Measurements from ENCODE around the gene MADCAM1.

MADCAM1 gene

DNA sequence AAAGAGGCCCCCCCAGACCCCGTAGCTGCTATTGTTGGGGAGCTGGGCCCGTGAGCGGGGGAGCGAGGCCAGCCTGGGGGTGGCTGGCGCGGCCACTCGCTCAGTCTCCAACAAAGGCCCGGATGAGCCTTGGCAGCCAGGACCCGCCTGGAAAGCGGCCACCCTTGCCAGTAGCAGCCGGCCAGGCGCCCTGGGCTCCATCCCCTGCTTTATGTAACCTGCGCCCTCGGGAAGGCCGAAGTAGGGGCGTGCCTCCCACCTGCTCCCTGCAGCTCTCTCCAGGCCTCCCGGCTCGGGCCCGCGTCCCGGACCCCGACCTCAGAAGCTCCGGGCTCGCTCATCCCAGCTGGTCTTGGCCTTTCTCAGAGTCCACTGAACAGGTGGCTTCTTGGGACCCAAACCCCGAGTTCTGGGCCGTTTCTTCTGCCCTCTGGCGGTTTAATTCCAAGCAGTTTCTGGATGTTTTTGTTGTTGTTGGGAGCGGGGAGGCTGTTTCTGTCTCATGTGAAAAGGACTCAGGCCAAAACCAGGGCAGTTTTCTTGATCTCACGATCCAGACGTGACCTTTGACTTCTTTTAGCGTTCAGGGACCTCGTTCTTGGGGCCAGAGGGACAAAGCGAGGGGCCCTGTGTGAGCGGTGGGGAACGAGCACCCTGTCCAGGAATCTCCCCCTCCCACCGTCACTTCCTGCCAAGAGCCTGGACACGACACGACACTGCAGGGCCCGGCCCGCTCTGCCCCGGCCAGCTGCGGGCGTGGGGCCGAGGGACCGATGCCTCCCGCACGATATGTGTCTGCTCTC, 36.5 kb downstream of the MADCAM1 start:
- no peak for DNase-seq (ENCODE audit: low read depth)

DNA sequence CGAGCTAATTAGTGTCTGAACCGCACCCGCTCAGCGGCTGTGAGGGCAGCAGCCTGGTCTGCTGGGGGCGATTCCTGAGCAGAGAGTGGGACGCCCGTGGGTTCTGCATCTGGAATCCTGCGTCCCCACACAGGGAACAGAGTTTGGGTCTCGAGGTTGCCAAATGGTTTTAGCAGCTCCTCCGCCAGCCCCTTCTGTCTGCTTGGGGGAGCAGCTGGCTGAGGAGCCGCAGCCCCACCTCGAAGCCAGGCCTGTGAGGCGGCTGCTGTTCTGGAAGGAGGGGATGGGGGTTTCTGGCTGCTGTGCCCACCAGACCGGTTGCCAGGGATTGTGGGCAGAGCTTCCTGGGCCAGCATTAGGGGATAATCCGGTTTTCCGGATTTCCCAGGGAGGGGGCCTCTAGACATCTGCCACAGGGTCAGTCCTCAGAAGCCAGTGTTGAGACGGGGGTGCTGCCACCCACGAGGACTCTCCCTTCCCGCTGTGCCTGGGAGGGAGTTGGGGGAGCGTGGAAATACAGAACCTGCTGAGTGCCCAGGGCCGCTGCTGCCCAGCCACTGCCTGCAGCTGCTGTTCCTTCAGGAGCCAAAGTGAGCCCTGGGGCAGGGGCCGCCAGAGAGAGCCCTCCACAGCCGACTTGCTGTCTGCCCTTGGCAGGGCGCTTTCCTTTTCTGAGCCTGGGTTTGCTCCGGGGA, 37.2 kb downstream of the MADCAM1 start:
- DNase-seq (ENCODE audit: low read depth), result no peak

DNA sequence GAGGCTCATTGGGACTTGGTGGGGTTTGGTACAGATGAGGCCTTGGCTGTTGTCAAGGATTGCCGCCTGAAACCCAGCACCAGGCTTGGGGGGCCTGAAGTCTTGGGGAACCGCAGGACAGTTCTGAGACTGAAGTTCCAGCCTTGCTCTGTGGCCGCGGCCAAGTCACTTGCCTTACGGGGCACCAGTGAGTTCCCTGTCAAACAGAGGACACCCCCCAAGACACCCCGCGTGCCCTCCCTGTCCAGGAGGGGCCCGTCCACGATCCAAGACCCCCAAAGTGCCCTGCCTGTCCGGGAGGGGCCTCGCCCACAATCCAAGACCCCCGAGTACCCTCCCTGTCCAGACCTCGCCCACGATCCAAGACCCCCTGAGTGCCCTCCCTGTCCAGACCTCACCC, 37.8 kb downstream of the MADCAM1 start:
- DNase-seq (ENCODE audit: low read depth), result no peak

- DNase-seq (ENCODE audit: low read depth), result no peak
These were observed 38.9 kb downstream of the MADCAM1 start for GRCh38 chr19:535017-535835.

DNA sequence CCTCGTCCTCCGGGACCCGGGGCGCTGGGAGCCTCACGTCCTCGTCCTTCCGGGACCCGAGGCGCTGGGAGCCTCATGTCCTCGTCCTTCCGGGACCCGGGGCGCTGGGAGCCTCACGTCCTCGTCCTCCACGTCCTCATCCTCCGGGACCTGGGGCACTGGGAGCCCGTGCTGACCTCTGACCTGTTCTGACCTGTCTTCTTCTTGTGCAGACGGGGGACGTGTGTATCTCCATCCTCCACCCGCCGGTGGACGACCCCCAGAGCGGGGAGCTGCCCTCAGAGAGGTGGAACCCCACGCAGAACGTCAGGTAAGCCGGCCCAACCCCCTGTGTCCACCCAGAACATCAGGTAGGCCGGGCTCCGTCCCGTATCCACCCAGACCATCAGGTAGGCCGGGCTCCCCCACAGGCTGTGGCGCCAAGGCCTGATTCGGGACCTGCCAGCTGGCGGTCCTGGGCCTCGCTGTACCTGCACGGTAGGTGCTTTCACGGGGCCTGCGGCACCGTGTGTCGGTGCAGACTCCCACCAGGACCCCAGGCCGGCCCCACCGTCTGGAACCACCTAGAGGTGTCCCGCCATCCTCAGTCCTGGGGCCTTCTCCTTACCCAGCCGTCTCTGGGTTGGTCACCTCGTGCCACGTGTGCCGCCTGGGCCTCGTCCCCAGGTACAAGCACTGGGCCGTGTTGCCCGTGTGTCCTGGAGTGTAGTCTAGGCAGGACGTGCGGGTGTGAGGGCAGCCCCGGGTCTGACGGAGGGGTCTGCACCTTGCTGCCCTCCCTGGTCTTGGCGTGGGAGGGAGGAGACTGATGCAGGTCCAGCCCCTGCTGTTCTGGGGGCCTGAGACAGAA, 40.0 kb downstream of the MADCAM1 start:
- DNase-seq (ENCODE audit: low read depth), result no peak

GRCh38 chr19:536881-537404, 40.7 kb downstream of the MADCAM1 start:
- DNase-seq (ENCODE audit: low read depth), result no peak

- no peak for DNase-seq (ENCODE audit: low read depth)
These were observed 42.5 kb downstream of the MADCAM1 start for GRCh38 chr19:538641-539428.

DNA sequence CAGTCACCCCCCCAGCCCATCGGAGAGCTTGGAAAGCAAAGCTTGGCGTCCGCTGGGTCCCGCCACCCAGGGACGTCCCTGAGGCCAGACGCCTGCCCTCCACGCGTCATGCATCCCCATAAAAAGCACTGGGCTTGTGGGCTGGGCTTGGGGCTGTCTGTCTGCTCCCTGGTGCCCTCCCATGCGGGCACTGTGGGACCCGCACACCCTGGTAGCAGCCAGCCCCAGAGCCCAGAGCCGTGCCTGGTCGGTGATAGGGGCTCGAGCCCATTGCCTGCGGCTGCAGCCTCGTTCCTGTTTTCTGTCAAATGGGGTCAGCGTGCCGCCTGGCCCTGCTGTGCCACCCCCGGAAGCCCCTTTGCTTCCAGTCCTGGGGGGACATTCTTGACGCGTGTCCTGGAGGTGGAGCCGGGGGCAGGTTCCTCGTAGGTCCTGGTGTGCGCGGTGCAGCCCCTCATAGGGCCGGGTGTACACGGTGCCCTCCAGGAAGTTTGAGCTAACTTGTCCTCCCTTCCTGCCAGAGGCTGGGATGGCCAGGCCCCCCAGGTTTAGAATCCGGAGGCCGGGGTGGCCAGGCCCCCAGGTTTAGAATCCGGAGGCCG, 43.2 kb downstream of the MADCAM1 start:
- no peak for DNase-seq (ENCODE audit: low read depth)

- DNase-seq (ENCODE audit: low read depth), result no peak
These were observed 44.8 kb downstream of the MADCAM1 start for GRCh38 chr19:540867-541637.

GRCh38 chr19:541699-542098, 45.4 kb downstream of the MADCAM1 start:
- DNase-seq (ENCODE audit: low read depth), result no peak

GRCh38 chr19:542173-542866, 46.0 kb downstream of the MADCAM1 start:
- DNase-seq (ENCODE audit: low read depth), result no peak

GRCh38 chr19:543910-544608, 47.8 kb downstream of the MADCAM1 start, which contains the start of gene GZMM:
Gene GZMM (plus strand): TSS chr19:544053. CDS start chr19:544072, 19 bp downstream.
- peak; percentile 62 for DNase-seq (ENCODE audit: low read depth)

- no peak for DNase-seq (ENCODE audit: low read depth)
These were observed 50.8 kb downstream of the MADCAM1 start for GRCh38 chr19:547117-547516.

GRCh38 chr19:547836-548720, 51.8 kb downstream of the MADCAM1 start:
- no peak for DNase-seq (ENCODE audit: low read depth)

DNA sequence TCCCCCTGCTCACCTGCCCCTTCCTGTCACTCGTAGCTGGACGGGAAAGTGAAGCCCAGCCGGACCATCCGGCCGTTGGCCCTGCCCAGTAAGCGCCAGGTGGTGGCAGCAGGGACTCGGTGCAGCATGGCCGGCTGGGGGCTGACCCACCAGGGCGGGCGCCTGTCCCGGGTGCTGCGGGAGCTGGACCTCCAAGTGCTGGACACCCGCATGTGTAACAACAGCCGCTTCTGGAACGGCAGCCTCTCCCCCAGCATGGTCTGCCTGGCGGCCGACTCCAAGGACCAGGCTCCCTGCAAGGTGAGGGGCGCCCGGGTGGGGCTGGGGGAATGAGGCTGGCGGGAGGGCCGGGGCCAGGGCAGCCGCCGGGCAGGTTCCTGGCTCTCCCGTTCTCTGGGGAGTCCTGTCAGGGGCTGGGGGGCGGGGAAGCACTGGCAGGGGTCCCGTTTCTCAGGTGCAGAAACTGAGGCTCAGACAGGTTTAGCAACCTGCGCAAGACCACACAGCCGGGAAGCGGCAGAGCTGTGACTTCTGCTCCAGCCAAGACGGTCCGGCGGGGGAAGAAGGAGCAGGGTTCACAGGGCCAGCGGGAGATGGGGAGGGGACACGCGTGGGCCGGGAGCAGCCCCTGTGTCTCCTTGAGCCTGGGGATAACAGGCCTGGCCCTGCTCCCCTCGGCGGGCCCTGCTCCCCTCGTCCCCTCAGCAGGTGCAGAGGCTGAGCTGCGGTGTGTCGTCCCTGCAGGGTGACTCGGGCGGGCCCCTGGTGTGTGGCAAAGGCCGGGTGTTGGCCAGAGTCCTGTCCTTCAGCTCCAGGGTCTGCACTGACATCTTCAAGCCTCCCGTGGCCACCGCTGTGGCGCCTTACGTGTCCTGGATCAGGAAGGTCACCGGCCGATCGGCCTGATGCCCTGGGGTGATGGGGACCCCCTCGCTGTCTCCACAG, 52.9 kb downstream of the MADCAM1 start:
- no peak for DNase-seq (ENCODE audit: low read depth)

DNA sequence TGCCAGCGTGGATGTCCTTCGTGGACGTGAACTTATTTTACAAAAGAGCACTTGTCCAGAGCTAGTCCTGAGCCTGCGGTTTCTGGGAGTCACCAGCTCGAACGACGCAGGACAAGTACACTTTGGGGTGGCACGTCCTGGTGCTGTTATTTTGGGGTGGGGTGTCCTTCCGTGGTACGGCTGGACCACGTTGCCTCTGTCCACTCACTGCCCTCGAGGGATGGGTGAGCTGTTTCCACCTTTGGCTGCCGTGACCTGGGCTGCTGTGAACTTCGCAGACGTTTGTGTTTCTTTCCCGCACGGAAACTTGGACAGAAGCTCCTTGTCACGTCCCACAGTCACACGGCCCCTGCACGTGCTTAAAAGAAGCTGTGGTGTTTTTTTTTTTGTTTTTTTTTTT, 58.5 kb downstream of the MADCAM1 start:
- no peak for DNase-seq (ENCODE audit: low read depth)
